H9 (cell line): ENCODE data around the gene ANKRD30B. TPM values are rescaled to one million over a fixed set of nuclear protein-coding genes. Genes with fewer than 3 reads are reported as not detected.
"Not testable (repeated sequence)": the region's sequence is repeated elsewhere in the genome, so short reads cannot be mapped to it uniquely, and the experiment has no call there.

ENCODE experiments used
- DNase-seq: peaks from one replicate; pipeline ENCODE4 v3.0.0-alpha.2; 2017
- H2AFZ ChIP-seq: one replicate; pipeline ENCODE4 v1.6.1; 2013; ENCODE audit warnings: mild to moderate bottlenecking, low read length, control low read depth, moderate library complexity
- H2AK5ac ChIP-seq: 2 replicates; pipeline ENCODE4 v1.6.1; 2013; ENCODE audit warnings: low read length, control low read depth, mixed read lengths; ENCODE audit not compliant: insufficient read length
- H2BK120ac ChIP-seq: one replicate; pipeline ENCODE4 v1.6.1; 2013; ENCODE audit warnings: low read depth, mild to moderate bottlenecking, low read length, control low read depth, inconsistent platforms; ENCODE audit not compliant: poor library complexity, severe bottlenecking
- H2BK12ac ChIP-seq: 2 replicates; pipeline ENCODE4 v1.6.1; 2013; ENCODE audit warnings: low read length, control low read depth, mixed read lengths, low read depth; ENCODE audit not compliant: insufficient read length
- H2BK15ac ChIP-seq: 2 replicates; pipeline ENCODE4 v1.6.1; 2013; ENCODE audit warnings: low read depth, low read length, control low read depth
- H2BK20ac ChIP-seq: one replicate; pipeline ENCODE4 v1.6.1; 2013; ENCODE audit warnings: low read depth, mild to moderate bottlenecking, low read length, control low read depth, inconsistent platforms; ENCODE audit not compliant: poor library complexity, severe bottlenecking
- H2BK5ac ChIP-seq: 2 replicates; pipeline ENCODE4 v1.6.1; 2013; ENCODE audit warnings: low read length, control low read depth, mixed read lengths; ENCODE audit not compliant: insufficient read length
- H3K14ac ChIP-seq: 2 replicates; pipeline ENCODE4 v1.6.1; 2013; ENCODE audit warnings: low read length, control low read depth; ENCODE audit not compliant: insufficient read depth
- H3K18ac ChIP-seq: 2 replicates; pipeline ENCODE4 v1.6.1; 2013; ENCODE audit warnings: low read depth, mild to moderate bottlenecking, mixed read lengths, low read length, control low read depth; ENCODE audit not compliant: insufficient read length
- H3K23ac ChIP-seq: 2 replicates; pipeline ENCODE4 v1.6.1; 2013; ENCODE audit warnings: low read length, control low read depth, mixed read lengths, low read depth; ENCODE audit not compliant: insufficient read length
- H3K23me2 ChIP-seq: 2 replicates; pipeline ENCODE4 v1.6.1; 2013; ENCODE audit warnings: low read depth, mild to moderate bottlenecking, mixed read lengths, low read length, control low read depth; ENCODE audit not compliant: insufficient read length, poor library complexity, severe bottlenecking
- H3K27ac ChIP-seq: 2 replicates; pipeline ENCODE4 v1.5.1; 2013; ENCODE audit warnings: low read length, control low read depth, mixed read lengths, low read depth; ENCODE audit not compliant: insufficient read length
- H3K27me3 ChIP-seq: 2 replicates; pipeline ENCODE4 v1.6.1; 2013; ENCODE audit warnings: low read length, control low read depth, inconsistent platforms; ENCODE audit not compliant: insufficient read depth
- H3K4ac ChIP-seq: 2 replicates; pipeline ENCODE4 v1.6.1; 2013; ENCODE audit warnings: low read depth, mild to moderate bottlenecking, control low read depth, inconsistent platforms, low read length, moderate library complexity
- H3K4me1 ChIP-seq: 2 replicates; pipeline ENCODE4 v1.6.1; 2013; ENCODE audit warnings: low read length, control low read depth, inconsistent platforms; ENCODE audit not compliant: insufficient read depth
- H3K4me2 ChIP-seq: 2 replicates; pipeline ENCODE4 v1.6.1; 2013; ENCODE audit warnings: low read length, control low read depth, mixed read lengths; ENCODE audit not compliant: insufficient read length, insufficient read depth
- H3K56ac ChIP-seq: 2 replicates; pipeline ENCODE4 v1.6.1; 2013; ENCODE audit warnings: low read depth, mild to moderate bottlenecking, mixed read lengths, low read length, control low read depth; ENCODE audit not compliant: insufficient read length
- H3K79me1 ChIP-seq: 2 replicates; pipeline ENCODE4 v1.6.1; 2013; ENCODE audit warnings: low read depth, mild to moderate bottlenecking, moderate library complexity, low read length, control low read depth, inconsistent platforms; ENCODE audit not compliant: insufficient read depth, poor library complexity, severe bottlenecking
- H3K79me2 ChIP-seq: 2 replicates; pipeline ENCODE4 v1.6.1; 2013; ENCODE audit warnings: low read length, control low read depth, inconsistent platforms; ENCODE audit not compliant: insufficient read depth
- H3K9ac ChIP-seq: 2 replicates; pipeline ENCODE4 v1.6.1; 2013; ENCODE audit warnings: low read length, control low read depth, mixed read lengths; ENCODE audit not compliant: insufficient read length; ENCODE audit errors: extremely low read depth
- H3K9me3 ChIP-seq: one replicate; pipeline ENCODE4 v1.6.1; 2013; ENCODE audit warnings: low read depth, low read length, inconsistent platforms; ENCODE audit not compliant: control insufficient read depth
- H3T11ph ChIP-seq: one replicate; pipeline ENCODE4 v1.6.1; 2013; ENCODE audit warnings: mild to moderate bottlenecking, low read length, control low read depth, inconsistent platforms
- H4K20me1 ChIP-seq: one replicate; pipeline ENCODE4 v1.6.1; 2013; ENCODE audit not compliant: control insufficient read depth, insufficient read length, insufficient read depth
- H4K5ac ChIP-seq: 2 replicates; pipeline ENCODE4 v1.6.1; 2013; ENCODE audit warnings: low read depth, mild to moderate bottlenecking, mixed read lengths, low read length, control low read depth; ENCODE audit not compliant: insufficient read length
- H4K8ac ChIP-seq: replicated peaks from 2 replicates; pipeline ENCODE4 v1.6.1; 2013; ENCODE audit warnings: low read length, control low read depth, mixed read lengths, low read depth; ENCODE audit not compliant: insufficient read length
- H4K91ac ChIP-seq: 2 replicates; pipeline ENCODE4 v1.6.1; 2013; ENCODE audit warnings: low read depth, mild to moderate bottlenecking, moderate library complexity, mixed read lengths, low read length, control low read depth; ENCODE audit not compliant: insufficient read length
- H3K27ac Mint-ChIP-seq, 3 experiments: 2 replicates in 2 of 3; 3 replicates in 1 of 3; pipeline ENCODE4 v1.8.0; 2020 to 2021; ENCODE audit warnings: mixed read lengths in 3 of 3, mild to moderate bottlenecking in 1 of 3, moderate library complexity in 1 of 3
- H3K27me3 Mint-ChIP-seq: 2 replicates; pipeline ENCODE4 v1.8.0; 2021; ENCODE audit warnings: low read depth, mild to moderate bottlenecking, moderate library complexity, mixed read lengths
- H3K36me3 Mint-ChIP-seq, 3 experiments: 2 replicates in 2 of 3; 3 replicates in 1 of 3; pipeline ENCODE4 v1.8.0; 2020 to 2021; ENCODE audit warnings: low read depth in 3 of 3, mixed read lengths in 3 of 3; ENCODE audit not compliant: insufficient read depth in 1 of 3
- H3K4me1 Mint-ChIP-seq, 2 experiments: 2 replicates each; pipeline ENCODE4 v1.8.0; 2020; ENCODE audit warnings: mixed read lengths in 2 of 2
- H3K4me3 Mint-ChIP-seq, 2 experiments: 2 replicates in 1 of 2; 3 replicates in 1 of 2; pipeline ENCODE4 v1.8.0; 2020 to 2021; ENCODE audit warnings: mild to moderate bottlenecking in 2 of 2, mixed read lengths in 2 of 2, moderate library complexity in 1 of 2
- H3K9me3 Mint-ChIP-seq, 2 experiments: 2 replicates in 1 of 2; 3 replicates in 1 of 2; pipeline ENCODE4 v1.8.0; 2020; ENCODE audit warnings: mild to moderate bottlenecking in 2 of 2, mixed read lengths in 2 of 2, moderate library complexity in 1 of 2
- CTCF ChIP-seq: fragments of 200-600 bp; sonication (generic); conservative IDR thresholded peaks from 3 replicates; pipeline ENCODE4 v1.8.0; 2021; ENCODE audit warnings: antibody characterized with exemption, mild to moderate bottlenecking
- WGBS: extraction: QIAGEN DNeasy Blood & Tissue Kit; methylation state at CpG from one replicate; pipeline ENCODE4 v1.1.7; 2013; ENCODE audit warnings: missing lambda C conversion rate, low lambda C conversion rate, mixed read lengths; ENCODE audit not compliant: insufficient read length; ENCODE audit errors: extremely low coverage; 5-methylcytosine and 5-hydroxymethylcytosine counted together
- total RNA-seq: library from RNA; stranded (reverse); gene quantifications from 2 replicates; pipeline ENCODE4 v1.2.1, GENCODE V29; 2021

Gene ANKRD30B
- total RNA-seq, 1 experiment from 2014 or later: not detected

DNA sequence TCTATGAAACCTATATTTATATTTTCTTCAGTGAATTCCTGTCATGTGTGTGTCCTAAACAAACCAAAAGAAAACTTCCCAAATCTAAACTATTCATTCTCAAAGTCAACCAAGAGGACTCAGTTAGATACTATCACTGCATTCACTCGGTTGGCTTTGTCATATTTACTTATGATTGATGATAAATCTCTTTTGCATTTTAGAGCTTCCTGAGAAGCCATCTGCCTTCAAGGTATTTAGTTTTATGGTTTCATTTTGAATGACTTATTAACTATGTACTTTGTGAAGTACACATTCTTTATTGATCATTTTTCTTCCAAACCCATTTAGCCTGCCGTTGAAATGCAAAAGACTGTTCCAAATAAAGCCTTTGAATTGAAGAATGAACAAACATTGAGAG is 36.2 kb downstream of the ANKRD30B start:
- no peak overlapping the region for H2BK12ac ChIP-seq
- Mint-ChIP-seq H3K9me3 (peaks cover 71 to 75% of the 10 kb centered on the region in 2 experiments), H3K27ac (no peak overlapping the region)

DNA sequence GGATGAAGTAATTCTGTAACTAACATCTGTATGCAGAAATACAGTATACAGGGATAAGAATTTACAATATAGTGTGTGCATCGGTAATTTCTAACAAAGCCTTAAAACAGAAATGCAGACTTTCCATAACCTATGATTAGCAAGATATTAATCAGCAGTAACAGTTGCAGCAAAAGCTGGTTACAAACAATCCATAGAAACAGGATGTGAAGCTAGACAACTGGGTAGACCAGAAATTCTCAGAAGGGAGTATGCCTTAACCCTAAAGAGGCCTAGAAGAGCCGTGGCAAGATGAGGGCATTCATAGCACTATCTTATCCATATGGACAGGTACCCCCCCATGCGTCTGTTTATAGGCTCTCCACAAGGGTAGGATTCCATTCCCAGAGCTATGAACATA is 48.9 kb downstream of the ANKRD30B start:
- H3K23me2 ChIP-seq, H3K79me1 ChIP-seq, H3T11ph ChIP-seq, H2BK120ac ChIP-seq, H2BK20ac ChIP-seq, H2BK5ac ChIP-seq, H3K14ac ChIP-seq, H4K8ac ChIP-seq, H3K27me3 Mint-ChIP-seq, H3K79me2 ChIP-seq, H3K4me1 ChIP-seq, H2BK12ac ChIP-seq, H3K9me3 ChIP-seq, H3K27me3 ChIP-seq, H2BK15ac ChIP-seq, H4K20me1 ChIP-seq, H3K4ac ChIP-seq, H3K4me2 ChIP-seq, H2AFZ ChIP-seq, H4K5ac ChIP-seq, H3K9ac ChIP-seq, DNase-seq, H2AK5ac ChIP-seq, H3K4me1 Mint-ChIP-seq, H3K56ac ChIP-seq, H3K18ac ChIP-seq, H3K23ac ChIP-seq, H3K4me3 Mint-ChIP-seq, H3K27ac ChIP-seq, H3K27ac Mint-ChIP-seq, H4K91ac ChIP-seq, H3K36me3 Mint-ChIP-seq: not testable (repeated sequence)
- H3K9me3 Mint-ChIP-seq: peaks cover 45 to 47% of the 10 kb centered on the region in 2 experiments
- no CpG with 5 or more reads among the region's 3 CpGs for WGBS

More for the DNA sequence above, 36.2 kb downstream of the ANKRD30B start:
- H2BK120ac ChIP-seq: no peak overlapping the region
- H3K27me3 ChIP-seq: no peaks in the 10 kb centered on the region
- no peak overlapping the region for H3K4me2 ChIP-seq
- peaks cover 0 to 12% (median 7%) of the 10 kb centered on the region in 3 experiments; a peak in 5 of 7 replicates for H3K36me3 Mint-ChIP-seq
- no peaks in the 10 kb centered on the region for H4K20me1 ChIP-seq
- no peak overlapping the region for H2BK5ac ChIP-seq
- no peak overlapping the region for H3K9ac ChIP-seq
- H4K5ac ChIP-seq: no peak overlapping the region
- H3K79me2 ChIP-seq: no peaks in the 10 kb centered on the region
- no CpG with 5 or more reads among the region's 2 CpGs for WGBS
- no peak overlapping the region for H4K91ac ChIP-seq
- no peak overlapping the region for H4K8ac ChIP-seq
- no peak overlapping the region for H2AK5ac ChIP-seq
- H2BK15ac ChIP-seq: no peak overlapping the region
- DNase-seq: no peak
- H2AFZ ChIP-seq: no peak overlapping the region
- no peaks in the 10 kb centered on the region for H3K27me3 Mint-ChIP-seq
- no peak overlapping the region for H3K56ac ChIP-seq
- no peak overlapping the region for H3K18ac ChIP-seq
- H2BK20ac ChIP-seq: no peak overlapping the region
- H3K4me3 Mint-ChIP-seq: no peak overlapping the region
- no peak overlapping the region for H3K4ac ChIP-seq
- peaks cover 34% of the 10 kb centered on the region for H3K9me3 ChIP-seq
- no peak overlapping the region for H3K23ac ChIP-seq
- no peak overlapping the region for H3T11ph ChIP-seq
- H3K23me2 ChIP-seq: no peaks in the 10 kb centered on the region
- no peak for TF ChIP-seq CTCF
- no peaks in the 10 kb centered on the region for H3K79me1 ChIP-seq
- H3K4me1 ChIP-seq: no peaks in the 10 kb centered on the region
- H3K14ac ChIP-seq: no peak overlapping the region
- H3K4me1 Mint-ChIP-seq: no peaks in the 10 kb centered on the region
- H3K27ac ChIP-seq: no peak overlapping the region
